DOHH2 (cell line): ENCODE data around the gene AQP12A.

Source experiments
- H3F3A ChIP-seq: fragments of 200-600 bp; sonication (generic), shearing (Covaris generic); 2 replicates; pipeline ENCODE4 v1.6.0; 2016; ENCODE audit warnings: antibody characterized with exemption, mild to moderate bottlenecking; ENCODE audit not compliant: control insufficient read depth, insufficient read depth
- H3K27ac ChIP-seq: fragments of 200-600 bp; sonication (generic); 2 replicates; pipeline ENCODE4 v1.5.1; 2014; ENCODE audit warnings: low read depth, mild to moderate bottlenecking, low read length, moderate library complexity
- H3K27me3 ChIP-seq: fragments of 200-600 bp; sonication (generic); 2 replicates; pipeline ENCODE4 v1.6.1; 2014; ENCODE audit warnings: mild to moderate bottlenecking, low read length, mixed read lengths; ENCODE audit not compliant: control insufficient read depth
- H3K36me3 ChIP-seq: fragments of 200-600 bp; sonication (generic); 2 replicates; pipeline ENCODE4 v1.6.1; 2014; ENCODE audit warnings: mild to moderate bottlenecking, low read length, moderate library complexity, mixed read lengths; ENCODE audit not compliant: control insufficient read depth
- H3K4me1 ChIP-seq: fragments of 200-600 bp; sonication (generic); 2 replicates; pipeline ENCODE4 v1.6.1; 2014; ENCODE audit warnings: mild to moderate bottlenecking, low read length, mixed read lengths; ENCODE audit not compliant: control insufficient read depth
- H3K4me2 ChIP-seq: fragments of 200-600 bp; sonication (generic); 2 replicates; pipeline ENCODE4 v1.6.0; 2014; ENCODE audit warnings: mild to moderate bottlenecking, low read length, moderate library complexity
- H3K4me3 ChIP-seq: fragments of 200-600 bp; sonication (generic); 2 replicates; pipeline ENCODE4 v1.5.1; 2014; ENCODE audit warnings: mild to moderate bottlenecking, low read length, mixed read lengths
- H3K79me2 ChIP-seq: fragments of 200-600 bp; sonication (generic); 2 replicates; pipeline ENCODE4 v1.6.1; 2014; ENCODE audit warnings: mild to moderate bottlenecking, low read length, mixed read lengths; ENCODE audit not compliant: control insufficient read depth
- H3K9me2 ChIP-seq: fragments of 200-600 bp; sonication (generic); replicated peaks from 2 replicates; pipeline ENCODE4 v1.6.1; 2014; ENCODE audit warnings: mild to moderate bottlenecking, low read length, mixed read lengths; ENCODE audit not compliant: control insufficient read depth
- H3K9me3 ChIP-seq: fragments of 200-600 bp; sonication (generic); 2 replicates; pipeline ENCODE4 v1.6.1; 2014; ENCODE audit warnings: antibody characterized with exemption, low read length, mixed read lengths; ENCODE audit not compliant: control insufficient read depth, insufficient read depth
- H4K20me1 ChIP-seq: fragments of 200-600 bp; sonication (generic); 2 replicates; pipeline ENCODE4 v1.6.0; 2014; ENCODE audit warnings: low read depth, mild to moderate bottlenecking, antibody characterized with exemption, low read length, moderate library complexity; ENCODE audit not compliant: control insufficient read depth, insufficient read depth
- EZH2phosphoT487 ChIP-seq: fragments of 200-600 bp; sonication (generic); IDR thresholded peaks from 2 replicates; pipeline ENCODE4 v1.6.1; 2017; ENCODE audit warnings: borderline replicate concordance, mild to moderate bottlenecking, antibody characterized with exemption, low read length, moderate library complexity, mixed read lengths
- TF ChIP-seq, protein P1 (sequence below): fragments of 200-600 bp; sonication (generic); IDR thresholded peaks from one replicate; pipeline ENCODE4 v1.5.1; 2014; ENCODE audit warnings: antibody characterized with exemption, mild to moderate bottlenecking, low read depth, low read length; ENCODE audit not compliant: poor library complexity, severe bottlenecking

Gene AQP12A

GRCh38 chr2:240732184-240732583 lies 40.5 kb downstream of the AQP12A start:
- no peak overlapping the region for H3K27ac ChIP-seq
- no peaks in the 10 kb centered on the region for H3K79me2 ChIP-seq
- H4K20me1 ChIP-seq: no peaks in the 10 kb centered on the region
- H3K36me3 ChIP-seq: no peaks in the 10 kb centered on the region
- no peaks in the 10 kb centered on the region for H3K9me3 ChIP-seq
- H3K4me2 ChIP-seq: no peak overlapping the region
- H3K9me2 ChIP-seq: no peaks in the 10 kb centered on the region
- no peaks in the 10 kb centered on the region for H3K4me1 ChIP-seq
- no peaks in the 10 kb centered on the region for H3F3A ChIP-seq
- TF ChIP-seq, protein P1, sequence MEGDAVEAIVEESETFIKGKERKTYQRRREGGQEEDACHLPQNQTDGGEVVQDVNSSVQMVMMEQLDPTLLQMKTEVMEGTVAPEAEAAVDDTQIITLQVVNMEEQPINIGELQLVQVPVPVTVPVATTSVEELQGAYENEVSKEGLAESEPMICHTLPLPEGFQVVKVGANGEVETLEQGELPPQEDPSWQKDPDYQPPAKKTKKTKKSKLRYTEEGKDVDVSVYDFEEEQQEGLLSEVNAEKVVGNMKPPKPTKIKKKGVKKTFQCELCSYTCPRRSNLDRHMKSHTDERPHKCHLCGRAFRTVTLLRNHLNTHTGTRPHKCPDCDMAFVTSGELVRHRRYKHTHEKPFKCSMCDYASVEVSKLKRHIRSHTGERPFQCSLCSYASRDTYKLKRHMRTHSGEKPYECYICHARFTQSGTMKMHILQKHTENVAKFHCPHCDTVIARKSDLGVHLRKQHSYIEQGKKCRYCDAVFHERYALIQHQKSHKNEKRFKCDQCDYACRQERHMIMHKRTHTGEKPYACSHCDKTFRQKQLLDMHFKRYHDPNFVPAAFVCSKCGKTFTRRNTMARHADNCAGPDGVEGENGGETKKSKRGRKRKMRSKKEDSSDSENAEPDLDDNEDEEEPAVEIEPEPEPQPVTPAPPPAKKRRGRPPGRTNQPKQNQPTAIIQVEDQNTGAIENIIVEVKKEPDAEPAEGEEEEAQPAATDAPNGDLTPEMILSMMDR: no peak
- no peak for TF ChIP-seq EZH2phosphoT487
- H3K27me3 ChIP-seq: no peaks in the 10 kb centered on the region
- no peak overlapping the region for H3K4me3 ChIP-seq

DNA sequence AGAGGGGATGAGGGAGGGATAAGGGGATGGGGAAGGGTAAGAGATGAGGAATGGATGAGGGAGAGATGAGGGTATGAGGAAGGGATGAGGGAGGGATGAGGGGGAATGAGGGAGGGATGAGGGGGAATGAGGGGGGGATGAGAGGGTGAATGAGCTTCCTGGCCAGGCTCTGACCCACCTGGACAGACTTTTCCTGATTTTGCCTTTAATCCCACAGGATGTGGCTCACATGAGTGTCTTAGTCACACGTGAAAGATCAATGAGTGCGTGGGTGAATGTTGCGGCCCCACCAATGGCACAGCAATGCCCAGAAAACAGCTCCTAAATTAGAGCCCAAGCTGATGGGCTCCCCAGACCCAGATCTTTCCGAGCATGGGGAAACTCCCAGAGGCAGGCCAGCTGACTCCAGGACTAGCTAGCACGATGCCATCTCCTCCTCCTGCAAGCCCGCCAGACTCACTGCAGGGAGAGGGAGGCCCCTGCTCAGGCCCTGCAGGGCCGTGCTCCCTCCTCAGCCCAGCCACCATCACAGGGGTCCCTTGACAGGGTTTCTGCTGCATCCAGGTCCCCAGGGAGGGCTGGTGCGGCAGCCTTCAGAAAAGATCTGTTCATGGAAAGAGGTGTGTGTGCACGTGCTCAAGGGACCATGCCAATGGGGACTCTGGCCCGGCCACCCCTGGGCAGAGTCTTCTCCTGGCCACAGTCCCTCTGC lies 41.4 kb downstream of the AQP12A start:
- Histone ChIP-seq H3F3A (no peaks in the 10 kb centered on the region), H3K9me2 (no peaks in the 10 kb centered on the region), H3K4me3 (no peak overlapping the region), H4K20me1 (no peaks in the 10 kb centered on the region), H3K27me3 (no peaks in the 10 kb centered on the region), H3K4me1 (no peaks in the 10 kb centered on the region), H3K79me2 (no peaks in the 10 kb centered on the region), H3K27ac (no peak overlapping the region), H3K9me3 (no peaks in the 10 kb centered on the region), H3K4me2 (no peak overlapping the region), H3K36me3 (no peaks in the 10 kb centered on the region)
- TF ChIP-seq, protein P1: no peak

DNA sequence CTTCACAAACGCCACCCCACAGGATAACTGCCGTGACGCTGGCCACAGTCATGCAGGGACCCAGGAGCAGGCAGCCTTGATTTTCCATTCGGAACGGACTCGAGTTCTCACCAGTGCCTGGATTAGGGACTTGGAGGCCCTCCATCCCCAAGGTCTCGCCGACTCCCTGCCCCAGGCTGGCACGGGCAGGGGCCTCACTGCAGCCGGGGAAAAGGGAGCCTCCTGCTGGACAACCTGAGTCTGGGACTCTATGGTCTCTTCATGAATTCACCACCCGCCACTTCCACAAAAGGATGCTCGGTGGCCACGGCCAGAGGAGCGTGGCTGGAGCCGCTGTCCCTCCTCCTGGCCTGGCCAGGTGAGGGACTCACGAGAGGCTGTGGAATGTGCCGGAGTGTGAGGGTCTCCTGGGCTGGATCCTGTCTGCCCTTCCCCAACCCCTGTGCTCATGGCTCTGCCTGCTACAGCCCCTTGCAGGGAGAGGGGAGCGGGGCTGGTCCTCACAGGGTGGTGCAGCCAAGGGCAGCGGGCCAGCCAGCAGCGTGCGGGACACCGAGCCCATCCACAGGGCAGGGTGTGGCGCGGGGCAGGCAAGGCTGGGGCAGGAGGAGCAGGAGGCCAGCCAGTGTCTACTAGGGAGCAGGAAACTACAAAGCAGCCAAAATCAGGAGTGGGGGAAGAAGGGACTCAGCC lies 42.3 kb downstream of the AQP12A start:
- Histone ChIP-seq H3K9me3 (no peaks in the 10 kb centered on the region), H3K27ac (no peak overlapping the region), H3K79me2 (no peaks in the 10 kb centered on the region), H3K9me2 (no peaks in the 10 kb centered on the region), H3F3A (no peaks in the 10 kb centered on the region), H4K20me1 (no peaks in the 10 kb centered on the region), H3K4me3 (no peak overlapping the region), H3K4me2 (no peak overlapping the region), H3K36me3 (no peaks in the 10 kb centered on the region), H3K27me3 (no peaks in the 10 kb centered on the region), H3K4me1 (no peaks in the 10 kb centered on the region)
- TF ChIP-seq, protein P1: peak; percentile 40
- no peak for TF ChIP-seq EZH2phosphoT487
